B cell (primary cell): ENCODE measurements around the gene CNTNAP2.

Experiments used
- EZH2 ChIP-seq: IDR thresholded peaks from 2 replicates; pipeline ENCODE4 v1.6.1; 2012; ENCODE audit warnings: borderline replicate concordance, low read depth, mild to moderate bottlenecking, moderate library complexity, low read length; ENCODE audit not compliant: insufficient read depth, poor library complexity, severe bottlenecking
- TF ChIP-seq, protein P1 (sequence below): fragments of 200-600 bp; IDR thresholded peaks from one replicate; pipeline ENCODE4 v1.8.0; 2022; ENCODE audit warnings: antibody characterized with exemption, mild to moderate bottlenecking

DNA sequence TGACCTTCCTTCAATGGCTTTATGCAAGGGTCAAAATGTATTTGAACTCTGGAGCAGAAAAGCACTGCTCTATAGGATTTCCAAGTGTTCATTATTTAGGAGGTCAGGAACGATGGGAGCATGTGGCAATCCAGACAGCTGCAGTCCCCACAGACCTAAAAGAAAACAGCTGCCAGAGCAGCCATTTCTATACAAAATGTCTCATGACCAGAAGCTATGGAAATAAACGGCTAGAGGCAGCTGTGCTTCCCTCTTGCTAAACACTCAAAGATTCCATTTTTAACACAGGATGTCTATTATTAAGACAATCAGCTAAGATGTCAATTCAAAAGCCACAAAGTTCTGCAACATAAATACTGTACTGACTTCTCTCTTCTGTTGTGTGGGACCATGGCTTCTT is 1594.8 kb downstream of the CNTNAP2 start:
- TF ChIP-seq, protein P1, sequence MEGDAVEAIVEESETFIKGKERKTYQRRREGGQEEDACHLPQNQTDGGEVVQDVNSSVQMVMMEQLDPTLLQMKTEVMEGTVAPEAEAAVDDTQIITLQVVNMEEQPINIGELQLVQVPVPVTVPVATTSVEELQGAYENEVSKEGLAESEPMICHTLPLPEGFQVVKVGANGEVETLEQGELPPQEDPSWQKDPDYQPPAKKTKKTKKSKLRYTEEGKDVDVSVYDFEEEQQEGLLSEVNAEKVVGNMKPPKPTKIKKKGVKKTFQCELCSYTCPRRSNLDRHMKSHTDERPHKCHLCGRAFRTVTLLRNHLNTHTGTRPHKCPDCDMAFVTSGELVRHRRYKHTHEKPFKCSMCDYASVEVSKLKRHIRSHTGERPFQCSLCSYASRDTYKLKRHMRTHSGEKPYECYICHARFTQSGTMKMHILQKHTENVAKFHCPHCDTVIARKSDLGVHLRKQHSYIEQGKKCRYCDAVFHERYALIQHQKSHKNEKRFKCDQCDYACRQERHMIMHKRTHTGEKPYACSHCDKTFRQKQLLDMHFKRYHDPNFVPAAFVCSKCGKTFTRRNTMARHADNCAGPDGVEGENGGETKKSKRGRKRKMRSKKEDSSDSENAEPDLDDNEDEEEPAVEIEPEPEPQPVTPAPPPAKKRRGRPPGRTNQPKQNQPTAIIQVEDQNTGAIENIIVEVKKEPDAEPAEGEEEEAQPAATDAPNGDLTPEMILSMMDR = no peak
- no peak for TF ChIP-seq EZH2
